ENCODE results near the gene CKM.

- TF ChIP-seq CTCF (IDR thresholded peaks at IDR 0.05) (no peak), POLR2A (IDR thresholded peaks at IDR 0.05) (no peak)
Observed at GRCh38 chr19:45342911-45343310, 20.2 kb upstream of the CKM start.

Measured in thyroid gland (tissue), 4 donors.